KMS-11 (cell line): ENCODE measurements around the gene PYGM.

Experiments
- H2AFZ ChIP-seq: fragments of 200-600 bp; sonication (generic); 2 replicates; pipeline ENCODE4 v1.6.1; 2016; ENCODE audit warnings: antibody characterized with exemption, mixed run types, low read depth
- H3K27ac ChIP-seq: fragments of 200-600 bp; sonication (generic); 2 replicates; pipeline ENCODE4 v1.6.1; 2016; ENCODE audit warnings: mild to moderate bottlenecking, mixed run types
- H3K27me3 ChIP-seq: fragments of 200-600 bp; sonication (generic); 2 replicates; pipeline ENCODE4 v1.6.1; 2017; ENCODE audit warnings: mild to moderate bottlenecking, low read depth, mixed run types, moderate library complexity; ENCODE audit not compliant: insufficient read depth
- H3K36me3 ChIP-seq: fragments of 200-600 bp; sonication (generic); 2 replicates; pipeline ENCODE4 v1.6.1; 2017; ENCODE audit warnings: mild to moderate bottlenecking, mixed run types; ENCODE audit not compliant: insufficient read depth
- H3K4me1 ChIP-seq: fragments of 200-600 bp; sonication (generic); 2 replicates; pipeline ENCODE4 v1.6.1; 2016; ENCODE audit warnings: mild to moderate bottlenecking, low read depth, mixed run types; ENCODE audit not compliant: poor library complexity, severe bottlenecking
- H3K4me2 ChIP-seq: fragments of 200-600 bp; sonication (generic); 2 replicates; pipeline ENCODE4 v1.7.0; 2016; ENCODE audit warnings: mild to moderate bottlenecking, mixed run types
- H3K4me3 ChIP-seq: fragments of 200-600 bp; sonication (generic); IDR thresholded peaks from 2 replicates; pipeline ENCODE4 v1.6.1; 2017; ENCODE audit warnings: low read depth, low read length, mixed read lengths; ENCODE audit not compliant: insufficient read depth
- H3K79me2 ChIP-seq: fragments of 200-600 bp; sonication (generic); 2 replicates; pipeline ENCODE4 v1.6.1; 2016; ENCODE audit warnings: low read depth, mixed run types; ENCODE audit not compliant: insufficient read depth
- H3K9ac ChIP-seq: fragments of 200-600 bp; sonication (generic); 2 replicates; pipeline ENCODE4 v1.6.1; 2016; ENCODE audit warnings: mild to moderate bottlenecking, mixed run types
- H4K20me1 ChIP-seq: fragments of 200-600 bp; sonication (generic); 2 replicates; pipeline ENCODE4 v1.6.1; 2016; ENCODE audit warnings: mild to moderate bottlenecking, mixed run types; ENCODE audit not compliant: insufficient read depth
- TF ChIP-seq, protein P1 (sequence below): fragments of 200-600 bp; sonication (generic); conservative IDR thresholded peaks from 2 replicates; pipeline ENCODE4 v1.6.1; 2017; ENCODE audit warnings: low read depth, mild to moderate bottlenecking, antibody characterized with exemption, low read length, moderate library complexity, mixed read lengths

PYGM gene

DNA sequence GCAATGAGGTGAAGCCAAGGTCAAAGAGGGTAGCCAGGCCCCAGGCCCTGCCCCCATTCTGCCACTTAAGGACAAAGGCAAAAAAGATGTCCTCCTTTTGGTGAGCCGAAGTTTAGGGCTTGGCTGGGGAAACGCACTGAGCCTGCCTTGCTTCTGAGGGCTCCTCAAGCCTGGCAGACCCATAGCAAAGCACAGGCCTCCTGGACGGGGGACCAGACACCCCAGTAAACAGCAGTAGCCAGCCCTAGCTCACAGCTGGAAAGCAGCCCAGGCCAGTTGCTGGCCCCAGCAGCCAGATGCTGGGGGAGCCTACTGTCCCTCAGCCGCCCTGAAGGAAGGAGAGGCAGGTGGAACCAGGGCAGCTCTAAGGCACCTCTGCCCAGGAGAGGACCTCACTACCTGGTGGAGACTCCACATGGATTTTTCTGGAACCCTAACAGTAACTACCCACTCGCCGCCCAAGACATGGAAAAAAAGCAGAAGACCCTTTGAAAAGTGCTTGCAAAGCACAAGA, 3.8 kb upstream of the PYGM start:
- TF ChIP-seq, protein P1, sequence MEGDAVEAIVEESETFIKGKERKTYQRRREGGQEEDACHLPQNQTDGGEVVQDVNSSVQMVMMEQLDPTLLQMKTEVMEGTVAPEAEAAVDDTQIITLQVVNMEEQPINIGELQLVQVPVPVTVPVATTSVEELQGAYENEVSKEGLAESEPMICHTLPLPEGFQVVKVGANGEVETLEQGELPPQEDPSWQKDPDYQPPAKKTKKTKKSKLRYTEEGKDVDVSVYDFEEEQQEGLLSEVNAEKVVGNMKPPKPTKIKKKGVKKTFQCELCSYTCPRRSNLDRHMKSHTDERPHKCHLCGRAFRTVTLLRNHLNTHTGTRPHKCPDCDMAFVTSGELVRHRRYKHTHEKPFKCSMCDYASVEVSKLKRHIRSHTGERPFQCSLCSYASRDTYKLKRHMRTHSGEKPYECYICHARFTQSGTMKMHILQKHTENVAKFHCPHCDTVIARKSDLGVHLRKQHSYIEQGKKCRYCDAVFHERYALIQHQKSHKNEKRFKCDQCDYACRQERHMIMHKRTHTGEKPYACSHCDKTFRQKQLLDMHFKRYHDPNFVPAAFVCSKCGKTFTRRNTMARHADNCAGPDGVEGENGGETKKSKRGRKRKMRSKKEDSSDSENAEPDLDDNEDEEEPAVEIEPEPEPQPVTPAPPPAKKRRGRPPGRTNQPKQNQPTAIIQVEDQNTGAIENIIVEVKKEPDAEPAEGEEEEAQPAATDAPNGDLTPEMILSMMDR: no peak
- H3K4me2 ChIP-seq: no peak overlapping the region

DNA sequence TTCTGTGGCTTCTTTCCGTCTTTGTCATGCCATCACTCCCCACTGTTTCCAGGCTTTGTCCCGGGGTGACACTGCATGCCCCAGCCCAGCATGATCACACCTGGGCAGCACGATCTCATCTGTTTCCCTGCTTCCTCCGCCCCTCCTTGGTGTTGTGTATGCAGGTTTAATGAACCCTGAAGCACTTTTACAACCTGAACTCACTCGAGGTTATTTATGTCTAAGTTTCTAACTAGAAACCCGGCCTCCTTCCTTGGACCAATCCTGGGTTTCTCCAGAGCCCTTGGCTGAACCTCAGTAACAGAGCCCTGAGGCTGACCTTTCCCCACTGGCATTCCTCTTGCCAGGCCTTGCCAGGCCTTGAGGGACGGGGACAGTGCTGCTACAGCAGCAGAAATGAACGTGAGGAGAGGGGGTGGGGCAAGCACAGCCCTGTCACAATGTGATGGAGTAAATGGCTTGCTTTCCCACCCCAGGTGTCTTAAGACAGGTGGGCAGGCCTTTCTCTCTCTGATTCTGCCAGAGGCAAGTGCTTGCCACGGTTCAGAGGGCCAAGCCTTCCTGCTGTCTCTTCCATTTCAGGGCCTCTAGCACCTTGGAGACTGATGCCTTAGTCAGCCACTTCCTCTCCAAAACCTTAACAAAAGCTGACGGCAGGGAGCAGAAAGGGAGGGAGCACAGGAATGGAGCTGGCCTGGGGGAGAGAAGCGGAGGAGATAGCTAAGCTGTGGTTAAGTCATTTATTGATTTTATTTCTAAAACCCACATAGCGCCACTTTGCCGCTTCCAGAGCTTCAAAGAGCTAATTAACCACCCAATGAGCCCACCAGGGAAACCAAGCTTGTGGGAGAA, 3.1 kb upstream of the PYGM start:
- H2AFZ ChIP-seq: no peak overlapping the region
- H3K27ac ChIP-seq: no peak overlapping the region; the same call in 1 of the 2 replicates
- H3K4me2 ChIP-seq: no peak overlapping the region
- H3K36me3 ChIP-seq: peaks cover 7% of the 10 kb centered on the region; the same call in 1 of the 2 replicates
- H3K4me1 ChIP-seq: peaks cover 13% of the 10 kb centered on the region
- H3K9ac ChIP-seq: no peak overlapping the region
- H3K4me3 ChIP-seq: no peak overlapping the region
- H4K20me1 ChIP-seq: peaks cover 9% of the 10 kb centered on the region; the same call in 1 of the 2 replicates
- TF ChIP-seq, protein P1: no peak
- no peaks in the 10 kb centered on the region for H3K79me2 ChIP-seq
- no peaks in the 10 kb centered on the region for H3K27me3 ChIP-seq

More for the DNA sequence above, 3.8 kb upstream of the PYGM start:
- Histone ChIP-seq H3K27ac (peak overlapping the region; percentile 7; the same call in 1 of the 2 replicates), H2AFZ (no peak overlapping the region), H3K36me3 (peaks cover 12% of the 10 kb centered on the region; the same call in 1 of the 2 replicates), H3K4me1 (peaks cover 14% of the 10 kb centered on the region), H4K20me1 (peaks cover 9% of the 10 kb centered on the region; the same call in 1 of the 2 replicates), H3K79me2 (0 out of 2 replicates have a peak, but pooled peaks cover under 1% of the 10 kb centered on the region), H3K9ac (no peak overlapping the region), H3K4me3 (no peak overlapping the region), H3K27me3 (no peaks in the 10 kb centered on the region)

- Histone ChIP-seq H3K36me3 (peaks cover 6% of the 10 kb centered on the region; the same call in 1 of the 2 replicates), H4K20me1 (peaks cover 9% of the 10 kb centered on the region; the same call in 1 of the 2 replicates), H3K4me1 (peaks cover 11% of the 10 kb centered on the region), H3K9ac (no peak overlapping the region), H3K79me2 (no peaks in the 10 kb centered on the region), H3K27ac (no peak overlapping the region), H3K4me2 (no peak overlapping the region), H3K4me3 (no peak overlapping the region), H2AFZ (no peak overlapping the region), H3K27me3 (no peaks in the 10 kb centered on the region)
- TF ChIP-seq, protein P1: no peak
Measured at GRCh38 chr11:64762277-64762673, 2.5 kb upstream of the PYGM start.

GRCh38 chr11:64760759-64761420, 1.1 kb upstream of the PYGM start:
- no peak overlapping the region for H3K9ac ChIP-seq
- H3K27ac ChIP-seq: no peak overlapping the region; the same call in 1 of the 2 replicates
- H3K4me2 ChIP-seq: no peak overlapping the region
- H3K79me2 ChIP-seq: no peaks in the 10 kb centered on the region
- peaks cover 9% of the 10 kb centered on the region; the same call in 1 of the 2 replicates for H4K20me1 ChIP-seq
- H3K4me1 ChIP-seq: peaks cover 24% of the 10 kb centered on the region
- H3K27me3 ChIP-seq: no peaks in the 10 kb centered on the region
- no peak overlapping the region for H2AFZ ChIP-seq
- TF ChIP-seq, protein P1: no peak
- H3K36me3 ChIP-seq: peaks cover 6% of the 10 kb centered on the region; the same call in 1 of the 2 replicates
- no peak overlapping the region for H3K4me3 ChIP-seq
